GM23338 (cell line): Measurements from ENCODE around the gene CD6. TPM values are rescaled to one million over a fixed set of nuclear protein-coding genes. Genes with fewer than 3 reads are reported as not detected.

ENCODE experiments used
- ATAC-seq: fragments of 200-7000 bp; cut with Tn5 transposase; 3 replicates; pipeline ENCODE4 v1.9.1; 2020
- DNase-seq: peaks from one replicate; pipeline ENCODE4 v3.0.0-alpha.2; 2015; ENCODE audit warnings: low spot score
- H2AFZ ChIP-seq: fragments of 200-600 bp; sonication (generic); 2 replicates; pipeline ENCODE4 v1.8.0; 2016; ENCODE audit warnings: antibody characterized with exemption, mild to moderate bottlenecking, moderate library complexity
- H3F3A ChIP-seq: fragments of 200-600 bp; sonication (generic); replicated peaks from 2 replicates; pipeline ENCODE4 v1.8.0; 2017; ENCODE audit warnings: antibody characterized with exemption, mixed run types, low read depth
- H3K27ac ChIP-seq: fragments of 200-600 bp; sonication (generic); 2 replicates; pipeline ENCODE4 v1.6.1; 2016; ENCODE audit warnings: low read depth
- H3K27me3 ChIP-seq: fragments of 200-600 bp; sonication (generic); 2 replicates; pipeline ENCODE4 v1.8.0; 2016; ENCODE audit warnings: mild to moderate bottlenecking, mixed run types, moderate library complexity; ENCODE audit not compliant: insufficient read depth
- H3K36me3 ChIP-seq: fragments of 200-600 bp; sonication (generic); 2 replicates; pipeline ENCODE4 v1.8.0; 2016; ENCODE audit warnings: mild to moderate bottlenecking; ENCODE audit not compliant: insufficient read depth
- H3K4me1 ChIP-seq: fragments of 200-600 bp; sonication (generic); 2 replicates; pipeline ENCODE4 v1.8.0; 2016; ENCODE audit warnings: mild to moderate bottlenecking, moderate library complexity; ENCODE audit not compliant: insufficient read depth
- H3K4me2 ChIP-seq: fragments of 200-600 bp; sonication (generic); 2 replicates; pipeline ENCODE4 v1.7.1; 2017; ENCODE audit warnings: mixed run types
- H3K4me3 ChIP-seq: fragments of 200-600 bp; sonication (generic); 2 replicates; pipeline ENCODE4 v1.6.1; 2016; ENCODE audit warnings: mixed run types
- H3K79me2 ChIP-seq: fragments of 200-600 bp; sonication (generic); replicated peaks from 2 replicates; pipeline ENCODE4 v1.8.0; 2017; ENCODE audit warnings: mild to moderate bottlenecking; ENCODE audit not compliant: insufficient read depth
- H3K9me2 ChIP-seq: fragments of 200-600 bp; sonication (generic); 2 replicates; pipeline ENCODE4 v1.8.0; 2017; ENCODE audit not compliant: insufficient read depth
- H4K20me1 ChIP-seq: fragments of 200-600 bp; sonication (generic); replicated peaks from 2 replicates; pipeline ENCODE4 v1.8.0; 2017; ENCODE audit warnings: mild to moderate bottlenecking; ENCODE audit not compliant: insufficient read depth
- H3K27ac Mint-ChIP-seq: 2 replicates; pipeline ENCODE4 v1.8.0; 2020; ENCODE audit warnings: inconsistent platforms, mild to moderate bottlenecking, moderate library complexity, mixed read lengths
- H3K27me3 Mint-ChIP-seq: 3 replicates; pipeline ENCODE4 v1.8.0; 2022; ENCODE audit warnings: low read depth, mild to moderate bottlenecking, moderate library complexity, mixed read lengths, inconsistent platforms; ENCODE audit not compliant: insufficient read depth, poor library complexity
- H3K36me3 Mint-ChIP-seq: 3 replicates; pipeline ENCODE4 v1.8.0; 2021; ENCODE audit warnings: low read depth, mild to moderate bottlenecking, inconsistent platforms, moderate library complexity, mixed read lengths
- H3K4me1 Mint-ChIP-seq: 3 replicates; pipeline ENCODE4 v1.8.0; 2020; ENCODE audit warnings: mild to moderate bottlenecking, inconsistent platforms, mixed read lengths
- H3K4me3 Mint-ChIP-seq: 3 replicates; pipeline ENCODE4 v1.8.0; 2021; ENCODE audit warnings: moderate library complexity, mild to moderate bottlenecking, inconsistent platforms, mixed read lengths
- H3K9me3 Mint-ChIP-seq: 3 replicates; pipeline ENCODE4 v1.8.0; 2020; ENCODE audit warnings: moderate library complexity, mild to moderate bottlenecking, inconsistent platforms, mixed read lengths
- CREB1 ChIP-seq: fragments of 250-450 bp; sonication (Bioruptor Pico); IDR thresholded peaks from 2 replicates; pipeline ENCODE4 v1.5.0; 2020; ENCODE audit warnings: low read depth, mild to moderate bottlenecking, moderate library complexity
- EZH2 ChIP-seq: fragments of 200-600 bp; sonication (generic); IDR thresholded peaks from one replicate; pipeline ENCODE4 v1.8.0; 2017; ENCODE audit warnings: antibody characterized with exemption, mild to moderate bottlenecking, low read depth; ENCODE audit not compliant: unreplicated experiment
- EZH2phosphoT487 ChIP-seq: fragments of 200-600 bp; sonication (generic); IDR thresholded peaks from one replicate; pipeline ENCODE4 v1.8.1; 2018; ENCODE audit warnings: antibody characterized with exemption; ENCODE audit not compliant: unreplicated experiment
- JUNB ChIP-seq: IDR thresholded peaks from one replicate; pipeline ENCODE4 v1.6.1; 2016; ENCODE audit warnings: antibody characterized with exemption; ENCODE audit not compliant: unreplicated experiment
- POLR2AphosphoS5 ChIP-seq: IDR thresholded peaks from 2 replicates; pipeline ENCODE4 v1.6.1; 2016; ENCODE audit warnings: antibody characterized with exemption, low read depth
- STAT1 ChIP-seq: IDR thresholded peaks from one replicate; pipeline ENCODE4 v1.6.1; 2016; ENCODE audit warnings: antibody characterized with exemption; ENCODE audit not compliant: unreplicated experiment
- ZNF114 ChIP-seq: fragments of 250-450 bp; sonication (Bioruptor Pico); IDR thresholded peaks from 2 replicates; pipeline ENCODE4 v1.5.0; 2020; ENCODE audit warnings: mild to moderate bottlenecking, moderate library complexity
- ZNF331 ChIP-seq: fragments of 250-450 bp; sonication (Bioruptor Pico); IDR thresholded peaks from 2 replicates; pipeline ENCODE4 v1.5.0; 2020; ENCODE audit warnings: low read depth, mild to moderate bottlenecking, moderate library complexity
- polyA plus RNA-seq: library from polyadenylated mRNA; unstranded; fragments of >200 nt; fragmentation: Nextera tagmentation; extraction: Ambion mirVana; gene quantifications from 2 replicates; pipeline ENCODE4 v1.2.1, GENCODE V29; 2016
- total RNA-seq: library from RNA; depleted of rRNA; stranded (reverse); fragments of >200 nt; shearing (Covaris generic); gene quantifications from 2 replicates; pipeline ENCODE4 v1.2.3, GENCODE V29; 2014
- TF ChIP-seq, protein P1 (sequence below): fragments of 250-450 bp; sonication (Bioruptor Pico); IDR thresholded peaks from 2 replicates; pipeline ENCODE4 v1.5.0; 2020; ENCODE audit warnings: mild to moderate bottlenecking, moderate library complexity
- TF ChIP-seq, protein P2 (sequence below): IDR thresholded peaks from 2 replicates; pipeline ENCODE4 v1.6.1; 2016; ENCODE audit warnings: antibody characterized with exemption
- TF ChIP-seq, protein P3 (sequence below), 2 experiments: fragments of 200-600 bp in 1 of 2; sonication (generic) in 1 of 2; conservative IDR thresholded peaks; 2 replicates each; pipeline versions ENCODE4 v1.5.1 to v1.6.1; 2016 to 2017; ENCODE audit warnings: antibody characterized with exemption in 2 of 2, low read depth in 2 of 2, mild to moderate bottlenecking in 2 of 2, moderate library complexity in 1 of 2
- TF ChIP-seq, protein P4 (sequence below): IDR thresholded peaks from one replicate; pipeline ENCODE4 v1.6.1; 2018; ENCODE audit warnings: antibody characterized with exemption; ENCODE audit not compliant: unreplicated experiment

CD6 gene
- total and polyA plus RNA-seq, 2 experiments from 2014 or later: 0.49 TPM; not detected in 1

DNA sequence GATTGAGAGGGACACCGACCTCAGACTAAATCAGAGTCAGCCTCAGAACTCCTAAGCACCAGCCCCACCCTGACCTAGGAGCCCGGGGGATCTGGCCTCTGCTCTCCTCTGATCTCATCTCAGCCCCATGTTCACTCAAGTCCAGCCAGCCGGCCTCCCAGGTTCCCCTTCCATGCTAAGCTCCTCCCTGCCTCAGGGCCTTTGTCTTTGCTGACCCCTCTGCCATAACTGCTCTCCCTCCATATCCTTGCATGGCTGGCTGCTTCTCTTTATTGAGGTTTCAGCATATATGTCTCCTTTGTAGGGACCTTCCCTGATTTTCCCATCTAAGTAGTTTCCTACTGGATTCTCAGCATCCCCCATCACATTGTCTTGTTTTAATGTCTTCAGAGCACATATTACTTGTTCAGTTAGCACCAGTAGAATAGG lies 18.7 kb upstream of the CD6 start:
- H3K9me3 Mint-ChIP-seq: no peaks in the 10 kb centered on the region
- ATAC-seq (peak; percentile 4; the same call in 1 of the 3 replicates), DNase-seq (no peak)
- H3K4me2 ChIP-seq: peak overlapping the region; percentile 90
- no peaks in the 10 kb centered on the region for H4K20me1 ChIP-seq
- peak overlapping the region; percentile 99 for H2AFZ ChIP-seq
- TF ChIP-seq, protein P1, sequence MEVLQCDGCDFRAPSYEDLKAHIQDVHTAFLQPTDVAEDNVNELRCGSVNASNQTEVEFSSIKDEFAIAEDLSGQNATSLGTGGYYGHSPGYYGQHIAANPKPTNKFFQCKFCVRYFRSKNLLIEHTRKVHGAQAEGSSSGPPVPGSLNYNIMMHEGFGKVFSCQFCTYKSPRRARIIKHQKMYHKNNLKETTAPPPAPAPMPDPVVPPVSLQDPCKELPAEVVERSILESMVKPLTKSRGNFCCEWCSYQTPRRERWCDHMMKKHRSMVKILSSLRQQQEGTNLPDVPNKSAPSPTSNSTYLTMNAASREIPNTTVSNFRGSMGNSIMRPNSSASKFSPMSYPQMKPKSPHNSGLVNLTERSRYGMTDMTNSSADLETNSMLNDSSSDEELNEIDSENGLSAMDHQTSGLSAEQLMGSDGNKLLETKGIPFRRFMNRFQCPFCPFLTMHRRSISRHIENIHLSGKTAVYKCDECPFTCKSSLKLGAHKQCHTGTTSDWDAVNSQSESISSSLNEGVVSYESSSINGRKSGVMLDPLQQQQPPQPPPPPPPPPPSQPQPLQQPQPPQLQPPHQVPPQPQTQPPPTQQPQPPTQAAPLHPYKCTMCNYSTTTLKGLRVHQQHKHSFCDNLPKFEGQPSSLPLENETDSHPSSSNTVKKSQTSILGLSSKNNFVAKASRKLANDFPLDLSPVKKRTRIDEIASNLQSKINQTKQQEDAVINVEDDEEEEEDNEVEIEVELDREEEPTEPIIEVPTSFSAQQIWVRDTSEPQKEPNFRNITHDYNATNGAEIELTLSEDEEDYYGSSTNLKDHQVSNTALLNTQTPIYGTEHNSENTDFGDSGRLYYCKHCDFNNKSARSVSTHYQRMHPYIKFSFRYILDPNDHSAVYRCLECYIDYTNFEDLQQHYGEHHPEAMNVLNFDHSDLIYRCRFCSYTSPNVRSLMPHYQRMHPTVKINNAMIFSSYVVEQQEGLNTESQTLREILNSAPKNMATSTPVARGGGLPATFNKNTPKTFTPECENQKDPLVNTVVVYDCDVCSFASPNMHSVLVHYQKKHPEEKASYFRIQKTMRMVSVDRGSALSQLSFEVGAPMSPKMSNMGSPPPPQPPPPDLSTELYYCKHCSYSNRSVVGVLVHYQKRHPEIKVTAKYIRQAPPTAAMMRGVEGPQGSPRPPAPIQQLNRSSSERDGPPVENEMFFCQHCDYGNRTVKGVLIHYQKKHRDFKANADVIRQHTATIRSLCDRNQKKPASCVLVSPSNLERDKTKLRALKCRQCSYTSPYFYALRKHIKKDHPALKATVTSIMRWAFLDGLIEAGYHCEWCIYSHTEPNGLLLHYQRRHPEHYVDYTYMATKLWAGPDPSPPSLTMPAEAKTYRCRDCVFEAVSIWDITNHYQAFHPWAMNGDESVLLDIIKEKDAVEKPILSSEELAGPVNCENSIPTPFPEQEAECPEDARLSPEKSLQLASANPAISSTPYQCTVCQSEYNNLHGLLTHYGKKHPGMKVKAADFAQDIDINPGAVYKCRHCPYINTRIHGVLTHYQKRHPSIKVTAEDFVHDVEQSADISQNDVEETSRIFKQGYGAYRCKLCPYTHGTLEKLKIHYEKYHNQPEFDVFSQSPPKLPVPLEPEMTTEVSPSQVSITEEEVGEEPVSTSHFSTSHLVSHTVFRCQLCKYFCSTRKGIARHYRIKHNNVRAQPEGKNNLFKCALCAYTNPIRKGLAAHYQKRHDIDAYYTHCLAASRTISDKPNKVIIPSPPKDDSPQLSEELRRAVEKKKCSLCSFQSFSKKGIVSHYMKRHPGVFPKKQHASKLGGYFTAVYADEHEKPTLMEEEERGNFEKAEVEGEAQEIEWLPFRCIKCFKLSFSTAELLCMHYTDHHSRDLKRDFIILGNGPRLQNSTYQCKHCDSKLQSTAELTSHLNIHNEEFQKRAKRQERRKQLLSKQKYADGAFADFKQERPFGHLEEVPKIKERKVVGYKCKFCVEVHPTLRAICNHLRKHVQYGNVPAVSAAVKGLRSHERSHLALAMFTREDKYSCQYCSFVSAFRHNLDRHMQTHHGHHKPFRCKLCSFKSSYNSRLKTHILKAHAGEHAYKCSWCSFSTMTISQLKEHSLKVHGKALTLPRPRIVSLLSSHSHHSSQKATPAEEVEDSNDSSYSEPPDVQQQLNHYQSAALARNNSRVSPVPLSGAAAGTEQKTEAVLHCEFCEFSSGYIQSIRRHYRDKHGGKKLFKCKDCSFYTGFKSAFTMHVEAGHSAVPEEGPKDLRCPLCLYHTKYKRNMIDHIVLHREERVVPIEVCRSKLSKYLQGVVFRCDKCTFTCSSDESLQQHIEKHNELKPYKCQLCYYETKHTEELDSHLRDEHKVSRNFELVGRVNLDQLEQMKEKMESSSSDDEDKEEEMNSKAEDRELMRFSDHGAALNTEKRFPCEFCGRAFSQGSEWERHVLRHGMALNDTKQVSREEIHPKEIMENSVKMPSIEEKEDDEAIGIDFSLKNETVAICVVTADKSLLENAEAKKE (CRISPR knock-in tag): no peak
- TF ChIP-seq CREB1 (CRISPR knock-in tag): no peak
- TF ChIP-seq, protein P2, sequence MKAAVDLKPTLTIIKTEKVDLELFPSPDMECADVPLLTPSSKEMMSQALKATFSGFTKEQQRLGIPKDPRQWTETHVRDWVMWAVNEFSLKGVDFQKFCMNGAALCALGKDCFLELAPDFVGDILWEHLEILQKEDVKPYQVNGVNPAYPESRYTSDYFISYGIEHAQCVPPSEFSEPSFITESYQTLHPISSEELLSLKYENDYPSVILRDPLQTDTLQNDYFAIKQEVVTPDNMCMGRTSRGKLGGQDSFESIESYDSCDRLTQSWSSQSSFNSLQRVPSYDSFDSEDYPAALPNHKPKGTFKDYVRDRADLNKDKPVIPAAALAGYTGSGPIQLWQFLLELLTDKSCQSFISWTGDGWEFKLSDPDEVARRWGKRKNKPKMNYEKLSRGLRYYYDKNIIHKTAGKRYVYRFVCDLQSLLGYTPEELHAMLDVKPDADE: no peak
- no peak for TF ChIP-seq ZNF331 (CRISPR knock-in tag)
- TF ChIP-seq EZH2: no peak
- TF ChIP-seq, protein P3, sequence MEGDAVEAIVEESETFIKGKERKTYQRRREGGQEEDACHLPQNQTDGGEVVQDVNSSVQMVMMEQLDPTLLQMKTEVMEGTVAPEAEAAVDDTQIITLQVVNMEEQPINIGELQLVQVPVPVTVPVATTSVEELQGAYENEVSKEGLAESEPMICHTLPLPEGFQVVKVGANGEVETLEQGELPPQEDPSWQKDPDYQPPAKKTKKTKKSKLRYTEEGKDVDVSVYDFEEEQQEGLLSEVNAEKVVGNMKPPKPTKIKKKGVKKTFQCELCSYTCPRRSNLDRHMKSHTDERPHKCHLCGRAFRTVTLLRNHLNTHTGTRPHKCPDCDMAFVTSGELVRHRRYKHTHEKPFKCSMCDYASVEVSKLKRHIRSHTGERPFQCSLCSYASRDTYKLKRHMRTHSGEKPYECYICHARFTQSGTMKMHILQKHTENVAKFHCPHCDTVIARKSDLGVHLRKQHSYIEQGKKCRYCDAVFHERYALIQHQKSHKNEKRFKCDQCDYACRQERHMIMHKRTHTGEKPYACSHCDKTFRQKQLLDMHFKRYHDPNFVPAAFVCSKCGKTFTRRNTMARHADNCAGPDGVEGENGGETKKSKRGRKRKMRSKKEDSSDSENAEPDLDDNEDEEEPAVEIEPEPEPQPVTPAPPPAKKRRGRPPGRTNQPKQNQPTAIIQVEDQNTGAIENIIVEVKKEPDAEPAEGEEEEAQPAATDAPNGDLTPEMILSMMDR (conservative IDR thresholded peaks at IDR 0.05; ENCODE audit: low read depth in 2 of 2): no peak
- no peak for TF ChIP-seq POLR2AphosphoS5
- TF ChIP-seq EZH2phosphoT487: no peak
- no peak for TF ChIP-seq ZNF114
- TF ChIP-seq, protein P4, sequence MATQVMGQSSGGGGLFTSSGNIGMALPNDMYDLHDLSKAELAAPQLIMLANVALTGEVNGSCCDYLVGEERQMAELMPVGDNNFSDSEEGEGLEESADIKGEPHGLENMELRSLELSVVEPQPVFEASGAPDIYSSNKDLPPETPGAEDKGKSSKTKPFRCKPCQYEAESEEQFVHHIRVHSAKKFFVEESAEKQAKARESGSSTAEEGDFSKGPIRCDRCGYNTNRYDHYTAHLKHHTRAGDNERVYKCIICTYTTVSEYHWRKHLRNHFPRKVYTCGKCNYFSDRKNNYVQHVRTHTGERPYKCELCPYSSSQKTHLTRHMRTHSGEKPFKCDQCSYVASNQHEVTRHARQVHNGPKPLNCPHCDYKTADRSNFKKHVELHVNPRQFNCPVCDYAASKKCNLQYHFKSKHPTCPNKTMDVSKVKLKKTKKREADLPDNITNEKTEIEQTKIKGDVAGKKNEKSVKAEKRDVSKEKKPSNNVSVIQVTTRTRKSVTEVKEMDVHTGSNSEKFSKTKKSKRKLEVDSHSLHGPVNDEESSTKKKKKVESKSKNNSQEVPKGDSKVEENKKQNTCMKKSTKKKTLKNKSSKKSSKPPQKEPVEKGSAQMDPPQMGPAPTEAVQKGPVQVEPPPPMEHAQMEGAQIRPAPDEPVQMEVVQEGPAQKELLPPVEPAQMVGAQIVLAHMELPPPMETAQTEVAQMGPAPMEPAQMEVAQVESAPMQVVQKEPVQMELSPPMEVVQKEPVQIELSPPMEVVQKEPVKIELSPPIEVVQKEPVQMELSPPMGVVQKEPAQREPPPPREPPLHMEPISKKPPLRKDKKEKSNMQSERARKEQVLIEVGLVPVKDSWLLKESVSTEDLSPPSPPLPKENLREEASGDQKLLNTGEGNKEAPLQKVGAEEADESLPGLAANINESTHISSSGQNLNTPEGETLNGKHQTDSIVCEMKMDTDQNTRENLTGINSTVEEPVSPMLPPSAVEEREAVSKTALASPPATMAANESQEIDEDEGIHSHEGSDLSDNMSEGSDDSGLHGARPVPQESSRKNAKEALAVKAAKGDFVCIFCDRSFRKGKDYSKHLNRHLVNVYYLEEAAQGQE: no peak
- no peak for TF ChIP-seq JUNB
- TF ChIP-seq STAT1: no peak
- peaks cover 20% of the 10 kb centered on the region for H3K4me1 ChIP-seq
- peaks cover 30% of the 10 kb centered on the region for H3K4me1 Mint-ChIP-seq
- H3K4me3 ChIP-seq: peak overlapping the region; percentile 68
- H3K36me3 Mint-ChIP-seq: no peaks in the 10 kb centered on the region
- H3K79me2 ChIP-seq: peaks cover 6% of the 10 kb centered on the region; the same call in 1 of the 2 replicates
- no peak overlapping the region; the same call in 1 of the 2 replicates for H3K27ac Mint-ChIP-seq
- H3K9me2 ChIP-seq: no peaks in the 10 kb centered on the region
- no peak overlapping the region for H3K27ac ChIP-seq
- H3F3A ChIP-seq: peaks cover 5% of the 10 kb centered on the region
- peaks cover 30% of the 10 kb centered on the region for H3K27me3 ChIP-seq
- peaks cover 30% of the 10 kb centered on the region for H3K27me3 Mint-ChIP-seq
- H3K36me3 ChIP-seq: no peaks in the 10 kb centered on the region
- H3K4me3 Mint-ChIP-seq: peak overlapping the region; percentile 67
